GM21381 (cell line): Measurements from ENCODE around the gene TRIL.

Source experiments
- ATAC-seq: cut with Tn5 transposase; IDR thresholded peaks from one replicate; pipeline ENCODE4 v1.9.1; 2021; ENCODE audit warnings: mild to moderate bottlenecking, moderate library complexity; ENCODE audit not compliant: unreplicated experiment

TRIL gene

GRCh38 chr7:28958235-28958979 is at the start of gene TRIL:
Gene TRIL (minus strand): TSS chr7:28958330. CDS start chr7:28958046, 284 bp downstream.
- no peak for ATAC-seq

DNA sequence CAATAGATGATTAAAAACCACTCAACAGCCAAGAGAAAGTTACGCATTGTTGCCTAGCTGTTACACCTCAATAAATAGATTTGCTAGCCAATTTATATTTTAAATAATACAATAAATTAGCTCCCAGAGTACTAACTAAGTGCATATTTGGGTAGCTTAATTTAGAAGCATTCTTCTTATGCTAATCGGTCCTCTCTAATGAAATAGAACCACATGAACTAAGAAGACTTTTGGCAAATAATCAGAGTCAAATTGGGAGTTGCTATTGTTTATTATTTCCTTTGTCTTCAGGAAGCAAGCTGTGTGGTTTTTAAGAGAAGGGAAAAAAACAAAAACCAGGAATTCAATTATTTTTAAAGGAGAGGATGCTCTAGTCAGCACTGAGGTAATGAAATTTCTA is 49.0 kb upstream of the TRIL start:
- no peak for ATAC-seq

DNA sequence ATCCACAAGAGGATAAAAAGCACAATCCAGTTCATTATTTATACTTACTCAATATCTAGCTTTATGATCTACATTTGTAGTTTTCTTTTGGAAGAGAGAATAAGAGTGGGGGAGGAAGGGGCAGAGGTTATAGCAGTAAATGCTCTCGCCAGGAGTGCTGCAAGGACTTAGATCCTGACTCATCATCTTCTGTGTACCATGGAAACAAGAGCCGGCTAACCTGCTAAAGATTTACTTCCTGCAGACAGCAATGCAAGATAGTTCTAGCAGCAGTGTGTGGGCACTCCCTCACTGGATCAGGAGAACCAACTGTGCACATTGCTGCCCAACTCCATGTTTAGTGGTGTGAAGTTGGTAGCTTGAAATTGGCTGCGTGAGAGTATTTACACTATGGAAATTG is 47.7 kb upstream of the TRIL start:
- ATAC-seq: no peak

GRCh38 chr7:29005406-29005805 is 47.3 kb upstream of the TRIL start:
- ATAC-seq: no peak

DNA sequence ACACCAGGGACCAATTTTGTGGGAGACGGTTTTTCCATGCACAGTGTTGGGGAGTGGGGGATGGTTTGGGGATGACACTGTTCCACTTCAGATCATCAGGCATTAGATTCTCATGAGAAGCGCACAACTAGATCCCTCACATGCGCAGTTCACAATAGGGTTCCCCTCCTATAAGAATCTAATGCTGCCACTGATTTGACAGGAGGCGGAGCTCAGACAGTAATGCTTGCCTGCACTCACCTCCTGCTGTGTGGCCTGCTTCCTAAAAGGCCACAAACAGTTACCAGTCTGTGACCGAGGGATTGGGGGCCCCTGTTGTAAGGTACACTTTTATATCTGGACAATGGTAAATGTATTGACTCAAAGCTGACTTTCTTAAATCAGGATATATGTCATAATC is 45.6 kb upstream of the TRIL start:
- no peak for ATAC-seq

DNA sequence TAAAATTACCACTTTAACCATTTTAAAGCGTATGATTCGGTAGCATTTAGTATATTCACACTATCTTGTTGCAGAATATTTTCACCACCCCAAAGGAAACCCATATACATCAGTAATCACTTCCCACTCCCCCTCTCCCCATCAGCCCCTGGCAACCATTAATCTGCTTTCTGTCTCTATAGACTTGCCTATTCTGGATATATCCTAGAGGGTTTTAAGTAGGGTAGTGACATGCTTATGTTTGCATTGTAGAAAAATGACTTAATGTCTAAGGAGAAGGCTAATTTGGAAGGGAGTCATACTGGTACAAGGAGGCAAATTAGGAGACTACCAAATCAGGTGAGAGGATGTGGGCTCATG is 42.6 kb upstream of the TRIL start:
- ATAC-seq: no peak

GRCh38 chr7:28999895-29000716 is 42.0 kb upstream of the TRIL start:
- no peak for ATAC-seq

DNA sequence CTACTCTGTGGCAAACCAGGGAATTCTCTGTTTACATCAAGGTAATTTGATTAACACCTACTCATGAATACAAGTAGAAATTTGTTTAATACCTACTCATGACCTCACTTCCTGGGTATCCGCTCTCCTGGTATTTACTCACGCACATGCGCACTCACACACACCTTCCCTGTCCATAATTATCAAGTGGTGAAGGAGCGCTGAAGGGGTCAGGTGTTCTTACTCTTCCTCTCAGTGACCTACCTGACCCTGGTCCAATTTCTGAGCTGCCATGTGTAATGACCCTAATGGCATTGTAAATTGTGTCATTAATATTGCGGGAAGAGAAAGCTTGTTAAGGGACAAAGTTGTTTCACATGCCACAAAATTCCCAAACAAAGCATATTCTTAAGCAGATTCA is 41.3 kb upstream of the TRIL start:
- no peak for ATAC-seq

GRCh38 chr7:28998105-28998504 is 40.0 kb upstream of the TRIL start:
- ATAC-seq: no peak

DNA sequence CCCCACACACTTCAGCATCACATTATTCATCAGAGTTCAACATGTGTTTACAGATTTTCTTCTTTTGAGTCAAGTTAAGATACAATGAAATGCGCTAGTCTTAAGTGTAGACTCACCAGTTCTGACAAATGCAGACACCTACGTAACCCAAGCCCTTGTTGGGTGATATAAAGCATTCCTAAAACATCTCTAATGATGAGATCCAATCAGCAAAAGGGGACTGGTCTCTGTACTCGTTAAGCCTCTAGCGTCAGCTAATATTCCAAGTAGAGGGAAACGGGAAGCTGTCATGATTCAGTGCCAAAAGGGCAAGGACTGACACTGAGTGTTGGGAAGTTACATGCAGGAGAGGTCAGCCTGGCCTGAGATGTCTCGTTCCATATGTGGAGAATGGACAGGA is 38.7 kb upstream of the TRIL start:
- ATAC-seq: no peak

GRCh38 chr7:28993371-28993770 is 35.2 kb upstream of the TRIL start:
- no peak for ATAC-seq

GRCh38 chr7:28992798-28993197 is 34.7 kb upstream of the TRIL start:
- no peak for ATAC-seq

- no peak for ATAC-seq
Measured at GRCh38 chr7:28990200-28990960, 32.2 kb upstream of the TRIL start.

GRCh38 chr7:28989211-28989980 is 31.3 kb upstream of the TRIL start:
- ATAC-seq: no peak

- no peak for ATAC-seq
Measured at GRCh38 chr7:28988810-28989209, 30.7 kb upstream of the TRIL start.

GRCh38 chr7:28988091-28988490 is 30.0 kb upstream of the TRIL start:
- ATAC-seq: no peak

DNA sequence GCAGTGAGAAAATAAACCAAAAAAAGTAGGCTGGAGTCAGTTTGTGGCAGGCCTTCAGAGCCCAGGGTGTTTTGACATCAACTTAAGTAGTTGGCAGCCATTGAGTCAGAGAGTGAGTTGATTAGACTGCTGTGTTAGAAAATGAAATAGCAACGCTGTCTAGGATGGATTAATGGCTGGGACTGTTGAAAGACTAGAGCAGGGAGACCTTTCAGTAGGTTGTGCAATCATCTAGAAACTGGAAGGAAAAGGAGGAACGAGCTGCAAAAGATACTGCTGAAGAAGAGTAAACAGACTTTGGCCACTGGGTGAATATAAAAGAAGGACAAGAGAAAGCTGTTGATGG is 28.6 kb upstream of the TRIL start:
- ATAC-seq: no peak

- no peak for ATAC-seq
Measured at GRCh38 chr7:28986028-28986764, 28.1 kb upstream of the TRIL start.

GRCh38 chr7:28984631-28985030 is 26.5 kb upstream of the TRIL start:
- no peak for ATAC-seq

- ATAC-seq: no peak
Measured at GRCh38 chr7:28984217-28984616, 26.1 kb upstream of the TRIL start.
